ENCODE measurements around the gene POLR1G.

DNA sequence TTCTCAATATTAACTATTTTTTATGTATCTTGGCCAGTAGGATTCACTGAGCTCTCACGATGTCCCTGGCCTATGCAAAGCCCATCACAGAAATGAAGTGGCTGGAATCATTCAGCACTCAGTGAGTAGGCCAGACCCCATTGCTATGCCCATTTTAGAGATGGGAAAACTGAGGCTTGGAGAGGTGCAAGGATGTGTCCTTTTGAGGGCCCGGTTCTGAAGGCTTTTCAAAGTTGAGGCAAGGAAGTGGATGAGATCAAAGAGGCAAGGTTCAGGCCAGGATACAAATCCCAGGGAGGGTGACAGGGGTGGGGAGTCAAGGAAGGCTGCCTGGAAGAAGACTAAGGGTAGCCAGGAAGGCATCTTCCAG lies 35.9 kb downstream of the POLR1G start:
- TF ChIP-seq, protein P1, sequence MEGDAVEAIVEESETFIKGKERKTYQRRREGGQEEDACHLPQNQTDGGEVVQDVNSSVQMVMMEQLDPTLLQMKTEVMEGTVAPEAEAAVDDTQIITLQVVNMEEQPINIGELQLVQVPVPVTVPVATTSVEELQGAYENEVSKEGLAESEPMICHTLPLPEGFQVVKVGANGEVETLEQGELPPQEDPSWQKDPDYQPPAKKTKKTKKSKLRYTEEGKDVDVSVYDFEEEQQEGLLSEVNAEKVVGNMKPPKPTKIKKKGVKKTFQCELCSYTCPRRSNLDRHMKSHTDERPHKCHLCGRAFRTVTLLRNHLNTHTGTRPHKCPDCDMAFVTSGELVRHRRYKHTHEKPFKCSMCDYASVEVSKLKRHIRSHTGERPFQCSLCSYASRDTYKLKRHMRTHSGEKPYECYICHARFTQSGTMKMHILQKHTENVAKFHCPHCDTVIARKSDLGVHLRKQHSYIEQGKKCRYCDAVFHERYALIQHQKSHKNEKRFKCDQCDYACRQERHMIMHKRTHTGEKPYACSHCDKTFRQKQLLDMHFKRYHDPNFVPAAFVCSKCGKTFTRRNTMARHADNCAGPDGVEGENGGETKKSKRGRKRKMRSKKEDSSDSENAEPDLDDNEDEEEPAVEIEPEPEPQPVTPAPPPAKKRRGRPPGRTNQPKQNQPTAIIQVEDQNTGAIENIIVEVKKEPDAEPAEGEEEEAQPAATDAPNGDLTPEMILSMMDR (IDR thresholded peaks at IDR 0.05): no peak
- TF ChIP-seq POLR2A (IDR thresholded peaks at IDR 0.05): no peak

All from prostate gland (tissue), 2 donors.